ENCODE measurements around the gene AUTS2. TPM values are rescaled to one million over a fixed set of nuclear protein-coding genes. Genes with fewer than 3 reads are reported as not detected.

The AUTS2 gene
- total and polyA plus RNA-seq, 2 of the 8 experiments (the other 6 are each of a cell fraction or from before 2014, with no cell fraction given) = 25.9 to 101 TPM

GRCh38 chr7:70669854-70670253 lies 1071.6 kb downstream of the AUTS2 start (continued):
- TF ChIP-seq RBBP5 (IDR thresholded peaks at IDR 0.05; ENCODE audit: borderline replicate concordance, low read depth, low read length) (no peak), CREB1 (IDR thresholded peaks at IDR 0.05) (no peak), EP300 (IDR thresholded peaks at IDR 0.05; ENCODE audit: borderline replicate concordance in 1 of 2, low read depth in 2 of 2, low read length in 2 of 2) (no peak), HDAC6 (IDR thresholded peaks at IDR 0.05; ENCODE audit: low read depth, low read length) (no peak)
